Activated T-cell treated with anti-CD3 and anti-CD28 coated beads for 1 hour (primary cell): ENCODE results near the gene APBA2.

ENCODE experiments used
- DNase-seq: peaks from one replicate; pipeline ENCODE4 v3.0.0-alpha.2; 2020; ENCODE audit warnings: low read depth

Gene APBA2

GRCh38 chr15:28915041-28915810, 29.5 kb downstream of the APBA2 start:
- DNase-seq, result no peak

GRCh38 chr15:28915935-28916334, 30.2 kb downstream of the APBA2 start:
- DNase-seq, result no peak

- no peak for DNase-seq
Measured at GRCh38 chr15:28917791-28918140, 32.0 kb downstream of the APBA2 start.

GRCh38 chr15:28918141-28918983, 32.6 kb downstream of the APBA2 start:
- no peak for DNase-seq

- DNase-seq, result no peak
Measured at GRCh38 chr15:28919201-28919635, 33.4 kb downstream of the APBA2 start.

- DNase-seq, result no peak
Measured at GRCh38 chr15:28919679-28920655, 34.2 kb downstream of the APBA2 start.

- DNase-seq, result no peak
Measured at GRCh38 chr15:28920781-28921331, 35.1 kb downstream of the APBA2 start.

- DNase-seq, result no peak
Measured at GRCh38 chr15:28921336-28921735, 35.6 kb downstream of the APBA2 start.

- no peak for DNase-seq
Measured at GRCh38 chr15:28921919-28922706, 36.3 kb downstream of the APBA2 start.

- DNase-seq, result no peak
Measured at GRCh38 chr15:28922707-28923012, 36.9 kb downstream of the APBA2 start.

GRCh38 chr15:28923726-28924280, 38.0 kb downstream of the APBA2 start:
- DNase-seq, result no peak

- no peak for DNase-seq
Measured at GRCh38 chr15:28927043-28927442, 41.3 kb downstream of the APBA2 start.

- no peak for DNase-seq
Measured at GRCh38 chr15:28929200-28929599, 43.4 kb downstream of the APBA2 start.

GRCh38 chr15:28930011-28930410, 44.2 kb downstream of the APBA2 start:
- DNase-seq, result no peak

- no peak for DNase-seq
Measured at GRCh38 chr15:28930476-28931291, 44.9 kb downstream of the APBA2 start.

GRCh38 chr15:28931828-28932227, 46.1 kb downstream of the APBA2 start:
- no peak for DNase-seq

GRCh38 chr15:28932361-28932760, 46.6 kb downstream of the APBA2 start:
- DNase-seq, result no peak

GRCh38 chr15:28933710-28934445, 48.1 kb downstream of the APBA2 start:
- no peak for DNase-seq

- no peak for DNase-seq
Measured at GRCh38 chr15:28934645-28935044, 48.9 kb downstream of the APBA2 start.
